Mesodermal cell (in vitro differentiated cells): Measurements from ENCODE around the gene CTTN.

ENCODE experiments used
- H3K27ac ChIP-seq: 2 replicates; pipeline ENCODE4 v1.7.0; 2013; ENCODE audit warnings: mild to moderate bottlenecking, low read depth, low read length, moderate library complexity; ENCODE audit not compliant: severe bottlenecking
- H3K36me3 ChIP-seq: 2 replicates; pipeline ENCODE4 v1.7.1; 2013; ENCODE audit warnings: mild to moderate bottlenecking, low read length, moderate library complexity; ENCODE audit not compliant: control insufficient read depth, insufficient read depth
- H3K4me1 ChIP-seq: one replicate; pipeline ENCODE4 v1.7.1; 2013; ENCODE audit warnings: mild to moderate bottlenecking, low read length; ENCODE audit not compliant: insufficient read depth, control insufficient read depth, poor library complexity, severe bottlenecking
- H3K4me3 ChIP-seq: 2 replicates; pipeline ENCODE4 v1.7.0; 2013; ENCODE audit warnings: low read length, control low read depth, mild to moderate bottlenecking; ENCODE audit not compliant: insufficient read depth, poor library complexity, severe bottlenecking; ENCODE audit errors: extremely low read depth
- H3K9me3 ChIP-seq: 2 replicates; pipeline ENCODE4 v1.7.1; 2013; ENCODE audit warnings: mild to moderate bottlenecking, low read length, moderate library complexity; ENCODE audit not compliant: control insufficient read depth
- WGBS, 2 experiments: methylation state at CpG; one replicate each; pipeline ENCODE4 v1.1.5; 2013; ENCODE audit warnings: missing lambda C conversion rate in 2 of 2; ENCODE audit not compliant: insufficient coverage in 2 of 2; 5-methylcytosine and 5-hydroxymethylcytosine counted together

The CTTN gene

DNA sequence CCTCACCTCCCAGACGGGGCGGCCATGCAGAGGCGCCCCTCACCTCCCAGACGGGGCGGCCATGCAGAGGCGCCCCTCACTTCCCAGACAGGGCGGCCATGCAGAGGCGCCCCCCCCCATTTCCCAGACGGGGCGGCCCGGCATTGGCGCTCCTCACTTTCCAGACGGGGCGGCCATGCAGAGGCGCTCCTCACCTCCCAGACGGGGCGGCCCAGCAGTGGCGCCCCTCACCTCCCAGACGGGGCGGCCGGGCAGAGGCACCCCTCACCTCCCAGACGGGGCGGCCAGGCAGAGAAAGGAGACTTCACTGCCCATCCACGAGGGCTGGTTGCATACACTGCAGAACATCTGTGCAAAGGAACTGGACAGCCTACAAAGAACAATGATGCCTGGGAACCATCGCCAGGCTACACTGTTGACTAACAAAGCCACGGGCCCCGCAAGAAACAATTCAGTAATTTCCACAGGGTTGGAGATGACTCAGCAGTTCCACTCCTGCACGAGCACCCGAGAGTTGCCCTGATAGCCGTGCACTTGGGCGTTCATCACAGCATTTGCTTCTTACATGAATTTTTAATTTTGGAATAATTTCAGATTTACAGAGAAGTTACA is 58.7 kb downstream of the CTTN start:
- WGBS, 2 experiments: 89 to 90% methylated on average over 15 to 18 of the region's 31 CpGs
- Histone ChIP-seq H3K9me3 (no peaks in the 10 kb centered on the region), H3K4me3 (no peak overlapping the region), H3K36me3 (no peaks in the 10 kb centered on the region), H3K4me1 (no peaks in the 10 kb centered on the region), H3K27ac (peak overlapping the region; percentile 45)

DNA sequence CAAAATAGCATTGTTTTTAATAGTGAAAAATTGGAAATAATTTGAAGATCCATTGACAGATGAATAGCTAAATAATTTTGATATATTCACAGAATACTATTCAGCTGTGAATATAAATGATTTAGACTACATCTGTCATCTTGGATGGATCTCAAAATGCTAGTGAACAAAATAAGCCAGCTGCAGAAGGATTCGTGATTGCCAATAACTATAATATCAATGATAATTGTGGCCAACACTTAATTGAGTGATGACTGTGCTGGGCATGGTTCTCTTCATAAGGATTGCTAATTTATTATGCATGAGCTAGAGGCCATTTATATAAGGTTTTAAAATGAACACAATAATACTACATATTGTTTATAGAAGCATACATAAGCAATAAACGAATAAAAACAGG is 60.4 kb downstream of the CTTN start:
- H3K4me3 ChIP-seq: no peak overlapping the region
- H3K36me3 ChIP-seq: no peaks in the 10 kb centered on the region
- H3K9me3 ChIP-seq: no peaks in the 10 kb centered on the region
- no peak overlapping the region for H3K27ac ChIP-seq
- WGBS, 2 experiments: 88 to 100% methylated on average over 1 of the region's 2 CpGs
- no peaks in the 10 kb centered on the region for H3K4me1 ChIP-seq

DNA sequence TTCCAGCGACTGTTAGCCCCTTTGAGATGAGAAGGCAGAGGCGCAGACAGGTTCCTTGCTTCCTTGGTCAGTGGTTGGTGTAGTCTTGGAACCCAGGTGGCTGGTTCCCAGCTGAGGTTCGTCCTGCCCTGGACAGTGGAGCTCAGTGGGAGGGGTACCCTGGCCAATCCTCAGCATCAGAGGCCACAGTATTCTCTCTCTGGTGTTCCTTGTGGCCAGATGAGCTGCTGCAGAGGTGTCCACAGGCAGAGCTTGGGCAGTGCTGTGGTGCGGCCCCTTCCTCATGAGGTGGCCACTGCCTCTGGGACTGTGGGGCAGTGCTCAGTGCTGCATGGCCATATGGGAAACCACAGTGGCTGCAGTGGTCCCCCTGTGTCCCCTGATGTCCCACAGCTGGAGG is 61.8 kb downstream of the CTTN start:
- H3K9me3 ChIP-seq: no peaks in the 10 kb centered on the region
- H3K4me3 ChIP-seq: no peak overlapping the region
- 83 to 92% methylated on average over 2 to 4 of the region's 4 CpGs for WGBS, 2 experiments
- H3K27ac ChIP-seq: no peak overlapping the region
- no peaks in the 10 kb centered on the region for H3K36me3 ChIP-seq
- H3K4me1 ChIP-seq: no peaks in the 10 kb centered on the region

DNA sequence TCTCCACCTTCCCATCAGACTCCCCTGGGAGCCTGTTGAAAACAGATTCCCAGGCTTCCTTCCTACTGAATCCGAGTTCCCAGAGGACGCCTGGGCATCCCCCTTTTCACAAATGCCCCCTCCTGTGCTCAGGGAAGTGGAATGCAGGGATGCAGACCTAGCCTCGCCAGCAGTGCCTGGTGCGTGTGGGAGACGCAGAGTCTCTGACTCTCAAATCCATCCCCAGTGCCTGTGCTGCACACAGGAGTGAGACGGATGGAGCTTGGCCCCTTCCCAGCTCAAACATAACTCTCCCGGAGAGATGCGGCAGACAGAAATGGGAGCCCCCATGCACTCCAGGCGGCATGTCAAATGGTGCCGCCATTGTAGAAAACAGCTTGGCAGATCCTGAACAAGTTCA is 62.6 kb downstream of the CTTN start:
- no peak overlapping the region for H3K27ac ChIP-seq
- no peak overlapping the region for H3K4me3 ChIP-seq
- WGBS, 2 experiments: 84 to 91% methylated on average over 4 to 7 of the region's 10 CpGs
- no peaks in the 10 kb centered on the region for H3K36me3 ChIP-seq
- H3K9me3 ChIP-seq: no peaks in the 10 kb centered on the region
- H3K4me1 ChIP-seq: no peaks in the 10 kb centered on the region

DNA sequence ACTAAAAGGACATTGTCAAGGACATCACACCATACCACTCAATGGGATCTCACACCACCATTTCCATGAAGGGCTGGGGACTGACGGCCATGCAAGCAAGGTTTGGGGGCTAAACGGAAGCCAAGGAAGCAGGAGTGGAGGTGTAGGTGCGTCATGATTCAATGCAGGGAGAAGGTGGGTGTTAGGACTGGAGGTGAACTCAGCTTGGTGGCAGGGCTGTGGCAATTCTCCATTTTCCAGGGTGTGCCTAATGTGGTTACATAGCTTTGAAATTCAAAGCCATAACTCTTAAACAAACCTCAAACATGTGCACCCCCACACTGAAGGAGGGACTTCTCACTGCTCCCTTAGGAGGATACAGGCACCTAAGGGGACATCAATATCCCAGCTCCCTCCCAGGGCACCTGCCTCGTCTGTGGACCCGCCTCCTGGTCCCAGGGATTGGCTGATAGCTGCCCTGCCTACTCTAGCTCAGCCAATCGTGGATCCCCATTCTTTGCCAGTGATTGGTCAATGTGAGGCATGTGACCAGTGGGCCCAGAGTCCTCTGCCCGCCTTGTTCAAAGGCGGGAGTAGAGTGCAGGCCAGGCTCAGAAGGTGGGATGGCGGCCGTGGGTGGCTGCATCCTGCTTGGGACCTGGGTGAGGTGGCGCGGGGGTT is 64.6 kb downstream of the CTTN start:
- no peak overlapping the region for H3K4me3 ChIP-seq
- H3K36me3 ChIP-seq: no peaks in the 10 kb centered on the region
- H3K9me3 ChIP-seq: no peaks in the 10 kb centered on the region
- WGBS, 2 experiments: 90 to 97% methylated on average over 7 to 11 of the region's 12 CpGs
- no peak overlapping the region for H3K27ac ChIP-seq
- H3K4me1 ChIP-seq: no peaks in the 10 kb centered on the region

DNA sequence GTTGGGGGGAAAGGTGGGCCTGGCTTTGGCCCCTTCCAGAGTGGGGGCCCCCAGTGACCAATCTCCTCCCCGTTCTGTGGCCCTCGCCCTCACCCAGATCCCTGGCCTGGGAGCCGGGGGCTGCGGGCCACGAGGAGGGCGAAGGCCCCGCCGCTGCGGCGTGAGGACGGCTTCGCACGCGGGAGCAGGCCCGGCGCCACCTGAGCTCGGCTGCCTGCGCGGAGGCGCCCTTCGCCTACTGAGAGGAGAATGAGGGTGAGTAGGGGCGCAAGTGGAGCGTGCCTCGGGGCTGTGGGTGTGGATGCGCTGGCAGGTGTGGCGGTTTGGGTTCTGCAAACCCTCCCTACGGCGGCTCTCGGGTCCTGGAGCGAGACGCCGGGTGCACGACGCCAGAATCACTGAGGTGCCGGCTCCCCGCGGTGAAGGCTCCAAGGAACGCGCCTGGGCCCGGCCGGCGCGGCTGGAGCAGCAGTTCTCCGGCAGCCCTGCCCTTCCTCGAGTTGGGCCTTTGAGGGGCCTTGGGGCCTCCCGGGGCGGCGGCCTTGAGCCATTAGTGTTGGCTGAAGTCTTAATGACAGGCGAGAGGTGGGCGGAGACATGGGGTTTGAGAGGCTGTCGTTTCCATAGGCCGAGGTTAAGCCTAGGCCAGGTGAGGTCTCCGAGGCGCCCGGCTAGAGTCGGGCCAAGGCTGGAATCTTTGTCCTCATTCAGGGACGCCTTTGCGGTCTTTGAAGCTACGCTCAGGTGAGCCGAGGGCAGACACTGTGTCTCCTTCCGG is 65.3 kb downstream of the CTTN start:
- WGBS, 2 experiments: 96 to 97% methylated on average over 47 to 60 of the region's 61 CpGs
- H3K4me1 ChIP-seq: no peaks in the 10 kb centered on the region
- no peaks in the 10 kb centered on the region for H3K36me3 ChIP-seq
- H3K4me3 ChIP-seq: no peak overlapping the region
- no peak overlapping the region for H3K27ac ChIP-seq
- H3K9me3 ChIP-seq: no peaks in the 10 kb centered on the region

DNA sequence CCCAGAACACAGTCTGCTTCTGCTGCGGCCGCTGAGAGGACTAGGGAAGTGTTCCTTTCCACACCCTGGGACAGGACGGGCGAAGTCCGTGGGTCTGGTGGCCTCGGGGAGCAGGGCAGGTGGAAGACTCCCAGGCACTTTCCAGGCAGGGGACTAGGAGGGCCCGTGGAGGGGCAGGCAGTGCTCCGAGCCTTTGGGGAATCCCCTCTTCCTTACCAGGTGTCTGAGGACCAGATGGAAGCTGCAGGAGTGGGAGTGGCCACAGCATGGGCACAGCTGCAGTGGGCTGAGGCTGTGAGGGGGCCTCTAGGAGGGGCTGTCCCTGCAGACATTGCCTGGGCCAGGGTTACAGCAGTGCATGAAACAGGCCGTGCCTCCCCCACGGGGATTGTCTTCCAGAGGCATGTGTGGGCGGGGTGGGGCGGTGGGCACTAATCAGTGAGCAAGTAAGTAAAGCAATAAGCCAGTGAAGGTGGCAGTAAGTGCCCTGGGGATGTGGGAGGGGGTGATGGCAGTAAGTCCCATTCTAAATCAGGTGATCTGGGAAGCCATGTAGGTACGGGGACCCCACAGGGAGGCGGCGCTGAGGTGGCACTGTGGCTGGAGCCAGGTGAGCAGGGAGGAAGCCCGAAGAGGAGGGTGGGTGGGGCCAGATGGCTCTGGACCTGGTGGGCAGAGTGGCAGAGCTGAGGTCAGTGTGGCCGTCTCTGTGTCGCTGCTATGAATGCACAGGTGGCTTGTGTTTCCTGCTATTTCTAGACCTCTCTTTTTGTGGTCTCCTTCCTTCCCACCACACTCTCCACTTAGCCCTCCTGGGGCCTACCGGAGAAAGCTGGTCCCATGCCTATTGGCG is 66.4 kb downstream of the CTTN start:
- H3K4me3 ChIP-seq: no peak overlapping the region
- no peaks in the 10 kb centered on the region for H3K9me3 ChIP-seq
- no peaks in the 10 kb centered on the region for H3K36me3 ChIP-seq
- H3K4me1 ChIP-seq: no peaks in the 10 kb centered on the region
- H3K27ac ChIP-seq: no peak overlapping the region
- 88 to 92% methylated on average over 15 to 18 of the region's 20 CpGs for WGBS, 2 experiments

DNA sequence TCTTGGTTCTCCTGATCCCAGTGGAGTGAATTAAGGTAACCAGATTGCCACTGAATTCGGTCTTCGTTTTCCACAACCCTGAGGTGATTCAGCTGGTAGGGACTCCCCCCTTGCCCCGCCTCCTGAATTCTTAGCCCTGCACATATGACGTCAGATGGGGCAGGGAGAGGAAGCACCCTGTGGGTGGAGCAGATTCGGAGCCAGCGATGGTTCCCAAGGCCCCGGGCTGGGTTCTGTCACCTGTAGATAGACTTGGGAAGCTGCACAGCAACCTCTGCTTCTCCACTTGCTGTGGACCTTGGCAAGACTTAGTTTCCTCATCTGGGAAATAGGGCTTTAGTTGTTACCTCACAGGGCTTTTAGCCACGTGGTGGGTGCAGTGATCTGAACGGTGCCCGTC is 67.8 kb downstream of the CTTN start:
- 83 to 89% methylated on average over 5 to 10 of the region's 10 CpGs for WGBS, 2 experiments
- H3K4me1 ChIP-seq: no peaks in the 10 kb centered on the region
- H3K36me3 ChIP-seq: no peaks in the 10 kb centered on the region
- H3K9me3 ChIP-seq: no peaks in the 10 kb centered on the region
- H3K27ac ChIP-seq: no peak overlapping the region
- no peak overlapping the region for H3K4me3 ChIP-seq

DNA sequence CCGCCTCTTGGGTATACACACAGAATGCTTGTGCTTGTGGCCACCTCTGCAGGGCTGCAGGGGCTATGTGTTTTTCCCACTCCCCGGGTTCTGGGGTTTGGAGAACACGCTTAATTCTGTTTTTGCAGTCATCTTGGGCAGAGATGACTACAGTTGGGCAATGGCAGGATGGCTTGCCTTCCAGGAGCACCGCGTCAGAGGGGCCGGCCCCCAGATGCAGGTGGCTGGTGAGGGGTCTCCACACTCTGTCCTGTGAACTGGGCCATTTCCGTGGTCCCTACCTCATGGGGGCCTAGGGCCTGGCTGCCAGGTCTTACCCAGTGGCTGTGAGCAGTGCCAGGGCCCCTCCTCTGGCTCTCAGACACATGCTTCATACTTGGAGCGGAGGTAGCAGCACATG is 68.3 kb downstream of the CTTN start:
- Histone ChIP-seq H3K27ac (no peak overlapping the region), H3K9me3 (no peaks in the 10 kb centered on the region), H3K4me3 (no peak overlapping the region), H3K36me3 (no peaks in the 10 kb centered on the region), H3K4me1 (no peaks in the 10 kb centered on the region)
- 97% methylated on average over 7 to 8 of the region's 8 CpGs for WGBS, 2 experiments

DNA sequence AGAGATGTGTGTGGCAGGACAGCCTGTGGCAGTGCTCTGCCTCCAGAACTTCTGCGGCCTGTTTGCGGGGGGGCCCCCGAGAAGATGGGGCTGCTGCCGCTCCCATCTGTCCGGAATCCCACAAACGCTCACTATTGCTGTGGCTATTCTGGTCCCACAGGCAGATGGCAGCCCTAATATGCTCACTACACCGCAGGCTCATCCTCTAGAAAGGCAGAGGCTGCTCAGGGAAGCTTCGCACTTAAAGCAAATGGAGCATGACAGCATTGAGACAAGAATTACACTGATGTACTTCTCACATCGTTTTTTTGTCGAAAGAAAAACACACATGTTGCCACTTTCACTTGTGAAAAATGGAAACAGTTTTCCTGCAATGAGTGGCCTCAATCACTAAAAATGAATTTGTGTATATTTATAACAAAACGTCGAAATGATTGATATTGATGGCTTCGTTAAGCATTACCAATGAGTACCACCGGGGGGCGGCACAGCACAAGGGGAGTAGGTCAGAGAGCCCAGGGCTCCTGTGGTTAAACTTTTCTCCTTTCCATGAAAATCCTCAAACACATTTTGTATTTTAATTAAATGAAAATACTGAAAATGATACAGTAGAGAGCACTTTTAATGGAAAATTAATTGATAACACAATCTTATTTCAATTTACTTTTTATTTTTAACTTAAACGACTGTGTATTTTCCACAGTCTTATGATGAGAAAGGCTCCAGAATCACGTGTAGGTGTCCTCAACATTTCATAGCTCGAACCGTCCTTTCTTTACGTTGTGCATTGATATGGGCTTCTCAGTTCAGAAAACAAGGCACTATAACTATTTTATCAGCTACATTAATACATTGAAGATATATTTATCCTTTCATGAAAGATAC is 69.1 kb downstream of the CTTN start:
- Histone ChIP-seq H3K9me3 (no peaks in the 10 kb centered on the region), H3K36me3 (no peaks in the 10 kb centered on the region), H3K27ac (no peak overlapping the region), H3K4me1 (no peaks in the 10 kb centered on the region), H3K4me3 (no peak overlapping the region)
- WGBS, 2 experiments: 64 to 69% methylated on average over 9 to 10 of the region's 20 CpGs
